ENCODE data around the gene MRC1. TPM values are rescaled to one million over a fixed set of nuclear protein-coding genes. Genes with fewer than 3 reads are reported as not detected.

Gene MRC1
- polyA plus RNA-seq, 3 donors = 0.11 to 0.41 (median 0.34) TPM

GRCh38 chr10:17842641-17843040 lies 33.5 kb downstream of the MRC1 start:
- H3K4me2 ChIP-seq (replicated peaks; ENCODE audit: extremely low read depth, low read length, poor library complexity, severe bottlenecking) = peak overlapping the region; percentile 40
- no peaks in the 10 kb centered on the region for H3K36me3 ChIP-seq (replicated peaks in 1 of 2; ENCODE audit: control insufficient read depth in 1 of 2, insufficient read depth in 2 of 2, low read length in 2 of 2)
- H3K79me2 ChIP-seq (ENCODE audit: insufficient read depth, low read length) = no peaks in the 10 kb centered on the region
- peak overlapping the region in 1 of 3 experiments; percentile 22 for H3K4me3 ChIP-seq (replicated peaks in 1 of 3; ENCODE audit: low read depth in 2 of 3, low read length in 3 of 3)
- intact Hi-C loops (cut with micrococcal nuclease) = no loop called here
- no CpG with 5 or more reads among the region's 5 CpGs for WGBS (ENCODE audit: insufficient coverage)
- H3K9ac ChIP-seq (ENCODE audit: insufficient read depth, low read length, poor library complexity, severe bottlenecking) = no peak overlapping the region
- Mint-ChIP-seq H3K9me3 (no peaks in the 10 kb centered on the region), H3K36me3 (no peaks in the 10 kb centered on the region), H3K27ac (peak overlapping the region in 1 of 7 donors; percentile 70), H3K4me1 (peaks cover 39% of the 10 kb centered on the region), H3K27me3 (ENCODE audit: low read depth in 3 of 3) (no peaks in the 10 kb centered on the region), H3K4me3 (no peak overlapping the region)
- H2AFZ ChIP-seq (ENCODE audit: insufficient read depth, low read depth, low read length, poor library complexity, severe bottlenecking) = no peak overlapping the region
- peak overlapping the region in 1 of 2 donors; percentile 34 for H3K27ac ChIP-seq (ENCODE audit: low read depth in 1 of 2, low read length in 2 of 2)
- no peaks in the 10 kb centered on the region for H4K20me1 ChIP-seq (ENCODE audit: insufficient read depth, low read length)
- TF ChIP-seq CTCF (IDR thresholded peaks at IDR 0.05) = no peak
- peak in 1 of 3 donors; percentile 8 for DNase-seq
- H3K4me1 ChIP-seq (ENCODE audit: control insufficient read depth in 1 of 2, insufficient read depth in 2 of 2, low read length in 2 of 2) = peaks cover 30 to 55% of the 10 kb centered on the region in 2 donors
- H3K9me3 ChIP-seq (replicated peaks in 1 of 2; ENCODE audit: control insufficient read depth in 1 of 2, insufficient read depth in 1 of 2, low read length in 2 of 2) = no peaks in the 10 kb centered on the region
- no peaks in the 10 kb centered on the region for H3K27me3 ChIP-seq (ENCODE audit: control insufficient read depth in 2 of 2, insufficient read depth in 2 of 2, low read length in 2 of 2)

GRCh38 chr10:17847585-17848296 lies 38.6 kb downstream of the MRC1 start:
- peaks cover 24% of the 10 kb centered on the region for H3K4me1 Mint-ChIP-seq
- no peak overlapping the region for H2AFZ ChIP-seq (ENCODE audit: insufficient read depth, low read depth, low read length, poor library complexity, severe bottlenecking)
- no peak overlapping the region for H3K27ac Mint-ChIP-seq
- H3K27me3 Mint-ChIP-seq (ENCODE audit: low read depth in 3 of 3) = no peaks in the 10 kb centered on the region
- no peaks in the 10 kb centered on the region for H3K27me3 ChIP-seq (ENCODE audit: control insufficient read depth in 2 of 2, insufficient read depth in 2 of 2, low read length in 2 of 2)
- no peaks in the 10 kb centered on the region for H3K9me3 Mint-ChIP-seq
- no peak overlapping the region for H3K9ac ChIP-seq (ENCODE audit: insufficient read depth, low read length, poor library complexity, severe bottlenecking)
- no peak overlapping the region for H3K4me2 ChIP-seq (replicated peaks; ENCODE audit: extremely low read depth, low read length, poor library complexity, severe bottlenecking)
- no peak for DNase-seq
- H3K27ac ChIP-seq (ENCODE audit: low read depth in 1 of 2, low read length in 2 of 2) = no peak overlapping the region
- H3K4me1 ChIP-seq (ENCODE audit: control insufficient read depth in 1 of 2, insufficient read depth in 2 of 2, low read length in 2 of 2) = peaks cover 11 to 28% of the 10 kb centered on the region in 2 donors
- 91% methylated on average over 2 of the region's 5 CpGs for WGBS (ENCODE audit: insufficient coverage)
- TF ChIP-seq CTCF (IDR thresholded peaks at IDR 0.05) = peak; percentile 70
- no peaks in the 10 kb centered on the region for H3K9me3 ChIP-seq (replicated peaks in 1 of 2; ENCODE audit: control insufficient read depth in 1 of 2, insufficient read depth in 1 of 2, low read length in 2 of 2)
- H3K4me3 Mint-ChIP-seq = no peak overlapping the region
- no peaks in the 10 kb centered on the region for H3K36me3 Mint-ChIP-seq
- no peak overlapping the region for H3K4me3 ChIP-seq (replicated peaks in 1 of 3; ENCODE audit: low read depth in 2 of 3, low read length in 3 of 3)
- no peaks in the 10 kb centered on the region for H3K36me3 ChIP-seq (replicated peaks in 1 of 2; ENCODE audit: control insufficient read depth in 1 of 2, insufficient read depth in 2 of 2, low read length in 2 of 2)
- intact Hi-C loops (cut with micrococcal nuclease) = no loop called here
- no peaks in the 10 kb centered on the region for H4K20me1 ChIP-seq (ENCODE audit: insufficient read depth, low read length)
- H3K79me2 ChIP-seq (ENCODE audit: insufficient read depth, low read length) = no peaks in the 10 kb centered on the region

Data from CD14-positive monocyte (primary cell).